GM19043 (cell line): ENCODE measurements around the gene IFNA14.
"Not testable (repeated sequence)": the region's sequence is repeated elsewhere in the genome, so short reads cannot be mapped to it uniquely, and the experiment has no call there.

Experiments
- ATAC-seq: cut with Tn5 transposase; IDR thresholded peaks from one replicate; pipeline ENCODE4 v1.9.1; 2021; ENCODE audit warnings: low read depth; ENCODE audit not compliant: unreplicated experiment

IFNA14 gene

GRCh38 chr9:21239911-21240310 lies at the start of gene IFNA14:
TSS of gene IFNA14 (minus strand) at chr9:21240005. CDS start at chr9:21239935, 70 bp downstream.
- ATAC-seq: no peak

- ATAC-seq: no peak
These were observed 47.5 kb upstream of the IFNA14 start for GRCh38 chr9:21287280-21287679.

- no peak for ATAC-seq
These were observed 46.9 kb upstream of the IFNA14 start for GRCh38 chr9:21286659-21287058.

- ATAC-seq: no peak
These were observed 46.3 kb upstream of the IFNA14 start for GRCh38 chr9:21286099-21286498.

- no peak for ATAC-seq
These were observed 41.5 kb upstream of the IFNA14 start for GRCh38 chr9:21281275-21281674.

GRCh38 chr9:21268347-21268657 lies 28.5 kb upstream of the IFNA14 start:
- no peak for ATAC-seq

GRCh38 chr9:21267485-21268346 lies 27.9 kb upstream of the IFNA14 start:
- ATAC-seq: peak; percentile 58

- ATAC-seq: peak; percentile 41
These were observed 27.1 kb upstream of the IFNA14 start for GRCh38 chr9:21266733-21267484.

GRCh38 chr9:21265421-21266189 lies 25.8 kb upstream of the IFNA14 start:
- no peak for ATAC-seq

- ATAC-seq: no peak
These were observed 15.9 kb upstream of the IFNA14 start for GRCh38 chr9:21255538-21256212.

GRCh38 chr9:21252721-21253547 lies 13.1 kb upstream of the IFNA14 start:
- peak; percentile 81 for ATAC-seq

GRCh38 chr9:21251638-21252037 lies 11.8 kb upstream of the IFNA14 start:
- ATAC-seq: no peak

GRCh38 chr9:21251190-21251589 lies 11.4 kb upstream of the IFNA14 start:
- ATAC-seq: no peak

- ATAC-seq: no peak
These were observed 5.0 kb upstream of the IFNA14 start for GRCh38 chr9:21244836-21245235.

GRCh38 chr9:21236360-21236714 lies 3.5 kb downstream of the IFNA14 start:
- ATAC-seq: not testable (repeated sequence)

GRCh38 chr9:21235468-21236359 lies 4.1 kb downstream of the IFNA14 start:
- peak; percentile 76 for ATAC-seq

- ATAC-seq: no peak
These were observed 5.6 kb downstream of the IFNA14 start for GRCh38 chr9:21234153-21234687.

GRCh38 chr9:21233258-21233657 lies 6.5 kb downstream of the IFNA14 start:
- ATAC-seq: no peak

GRCh38 chr9:21228122-21228521 lies 11.7 kb downstream of the IFNA14 start, which contains the start of gene IFNA17:
TSS of gene IFNA17 (minus strand) at chr9:21228222. CDS start at chr9:21228173, 49 bp downstream.
- no peak for ATAC-seq
